GM19328 (cell line): ENCODE measurements around the gene TIRAP.
"Not testable (repeated sequence)": the region's sequence is repeated elsewhere in the genome, so short reads cannot be mapped to it uniquely, and the experiment has no call there.

Source experiments
- ATAC-seq: cut with Tn5 transposase; IDR thresholded peaks from one replicate; pipeline ENCODE4 v1.9.1; 2021; ENCODE audit warnings: mild to moderate bottlenecking, moderate library complexity; ENCODE audit not compliant: unreplicated experiment

The TIRAP gene

GRCh38 chr11:126282361-126282735 is 545 bp upstream of the TIRAP start:
- ATAC-seq, result no peak

DNA sequence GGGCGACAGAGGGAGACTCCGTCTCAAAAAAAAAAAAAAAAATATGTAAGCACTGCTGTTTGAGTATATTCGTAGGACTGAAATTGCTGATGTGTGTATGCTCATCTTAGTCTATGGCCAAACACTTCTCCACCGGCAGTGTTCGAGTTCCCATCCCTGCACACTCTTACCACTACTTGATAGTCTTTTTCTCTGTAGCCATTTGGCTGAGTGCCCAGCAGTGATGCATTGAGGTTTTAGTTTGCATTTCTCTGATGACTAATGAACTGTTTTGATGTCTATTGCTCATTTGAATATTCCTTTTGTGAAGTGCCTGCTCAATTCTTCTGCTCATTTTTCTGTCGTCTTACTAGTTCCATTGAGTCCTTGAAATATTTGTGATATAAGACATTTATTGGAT is 1.9 kb downstream of the TIRAP start:
- peak; percentile 44 for ATAC-seq

- no peak for ATAC-seq
These were observed 5.3 kb downstream of the TIRAP start for GRCh38 chr11:126288237-126288636.

- no peak for ATAC-seq
These were observed 8.0 kb downstream of the TIRAP start for GRCh38 chr11:126290887-126291286.

DNA sequence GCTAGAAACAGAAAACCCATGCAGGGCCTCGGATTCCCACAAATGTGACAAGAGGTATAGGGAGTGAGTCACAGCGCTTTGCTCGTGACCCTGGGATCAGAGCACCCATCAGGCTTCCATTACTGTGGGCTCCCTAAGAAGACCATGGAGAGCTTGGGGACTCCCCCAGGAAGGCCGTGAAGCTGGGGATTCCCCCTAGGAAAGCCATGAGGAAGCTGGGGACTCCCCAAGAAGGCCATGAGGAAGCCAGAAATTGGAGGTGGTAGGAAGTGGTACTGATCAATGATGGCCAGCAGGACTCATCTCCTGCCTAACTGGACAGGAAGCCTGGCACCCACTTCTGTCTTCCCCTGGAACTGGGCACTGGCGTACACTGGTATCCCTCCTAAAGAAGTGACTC is 10.8 kb downstream of the TIRAP start:
- ATAC-seq, result no peak

- ATAC-seq, result no peak
These were observed 14.1 kb downstream of the TIRAP start for GRCh38 chr11:126297004-126297403.

- ATAC-seq, result peak; percentile 89
These were observed 20.9 kb downstream of the TIRAP start, which contains the start of gene DCPS for GRCh38 chr11:126303623-126304456. Gene DCPS, plus strand, starts transcription at chr11:126304060. Its CDS starts 21 bp downstream, at chr11:126304081.

DNA sequence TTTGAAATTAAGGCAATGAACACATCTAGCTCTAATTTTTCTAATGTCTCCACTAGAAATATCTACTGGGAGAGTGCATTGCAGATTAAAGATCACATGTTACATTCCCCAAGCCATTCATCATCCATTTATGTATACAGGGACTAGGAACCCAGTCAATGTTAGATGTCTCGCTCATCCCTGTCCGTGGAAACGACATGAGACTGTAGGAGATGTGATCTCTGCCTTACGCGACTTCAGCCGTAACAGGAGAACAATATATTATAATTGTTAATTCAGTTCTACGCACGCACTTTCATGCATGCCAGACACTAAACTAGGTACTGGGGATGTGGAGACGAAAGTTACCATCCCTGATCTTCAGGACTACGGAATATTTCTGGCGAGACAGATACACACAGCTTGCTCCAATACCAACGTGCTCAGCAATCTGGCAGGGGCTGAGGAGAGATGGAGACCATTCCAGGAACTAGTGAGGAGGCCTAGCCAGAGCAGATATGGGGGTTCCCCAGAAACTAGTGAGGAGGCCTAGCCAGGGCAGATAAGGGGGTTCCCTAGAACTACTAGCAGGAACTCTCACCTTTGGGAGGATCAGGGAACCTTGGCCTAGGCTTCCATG is 21.7 kb downstream of the TIRAP start:
- ATAC-seq, result no peak

DNA sequence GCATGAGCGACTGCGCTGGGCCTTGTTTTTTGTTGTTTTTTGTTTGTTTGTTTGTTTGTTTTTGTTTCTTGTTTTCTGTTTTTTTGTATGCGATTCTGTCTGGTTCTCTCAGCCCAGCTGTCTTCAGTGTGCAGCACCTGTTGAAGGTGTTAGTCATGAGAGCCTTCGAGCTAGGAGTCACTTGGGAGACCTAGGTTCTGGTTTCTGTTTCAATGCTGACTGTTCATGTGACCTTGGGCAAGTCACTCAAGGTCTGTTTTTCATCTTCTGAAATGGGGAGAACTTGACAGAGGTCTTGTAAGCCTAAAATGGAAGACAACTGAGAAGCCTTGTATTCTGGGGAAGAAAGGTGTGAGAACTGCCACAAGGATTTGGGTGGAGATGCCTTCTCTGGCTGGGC is 22.8 kb downstream of the TIRAP start:
- no peak for ATAC-seq

DNA sequence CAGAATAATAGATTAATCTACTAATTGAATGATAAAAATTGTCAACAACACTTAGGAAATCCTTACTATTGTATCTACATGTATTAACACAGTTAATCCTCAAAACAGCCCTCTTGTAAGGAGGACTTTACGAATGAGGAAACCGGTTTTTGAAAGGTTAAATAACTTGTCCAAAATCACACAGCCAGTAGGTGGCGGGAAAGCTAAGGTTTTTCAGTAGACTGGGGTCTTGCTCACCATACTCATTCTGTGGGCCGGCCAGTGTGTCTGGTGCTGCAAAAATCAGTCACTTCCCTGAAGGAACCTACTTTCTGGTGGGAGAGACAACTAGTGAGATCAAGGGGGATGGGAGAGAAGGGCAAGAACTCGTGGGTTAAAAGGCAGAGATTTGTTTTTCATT is 24.8 kb downstream of the TIRAP start:
- no peak for ATAC-seq

DNA sequence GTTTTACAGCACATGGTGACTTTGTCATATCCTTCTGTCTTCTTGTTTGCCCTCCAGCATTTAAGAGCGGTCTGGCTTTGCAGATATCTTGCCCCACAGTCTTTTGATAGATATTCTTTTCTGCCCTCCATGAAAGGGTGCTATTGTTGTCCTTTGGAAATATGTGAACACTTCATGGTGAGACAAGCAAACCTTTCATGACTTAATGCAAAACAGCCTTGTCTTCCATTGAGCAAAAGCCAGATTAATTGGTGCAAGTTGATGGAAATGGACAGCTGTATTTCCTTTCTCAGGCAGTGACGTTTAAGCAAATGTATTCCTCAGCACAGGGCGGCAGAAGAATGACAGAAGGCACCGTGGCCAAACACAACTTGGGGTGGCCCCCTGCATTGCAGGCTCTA is 25.4 kb downstream of the TIRAP start:
- ATAC-seq, result no peak

- ATAC-seq, result not testable (repeated sequence)
These were observed 25.9 kb downstream of the TIRAP start for GRCh38 chr11:126308771-126309170.

- no peak for ATAC-seq
These were observed 27.5 kb downstream of the TIRAP start for GRCh38 chr11:126310200-126310991.

DNA sequence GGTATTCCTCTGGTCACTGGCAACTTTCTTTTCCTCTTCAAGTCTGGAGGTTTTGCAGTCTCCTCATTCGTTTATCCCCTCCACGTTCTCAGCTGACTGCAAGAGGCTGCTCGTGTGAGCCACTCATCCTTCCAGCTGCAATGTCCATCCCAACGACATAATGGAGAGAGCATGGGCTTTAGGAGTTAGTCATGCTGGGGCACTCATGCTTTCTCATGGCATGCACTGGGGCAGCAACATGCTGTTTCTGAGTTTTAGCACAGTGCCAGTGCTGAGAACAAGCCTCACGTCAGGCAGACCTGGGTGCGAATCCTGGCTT is 28.1 kb downstream of the TIRAP start:
- no peak for ATAC-seq

DNA sequence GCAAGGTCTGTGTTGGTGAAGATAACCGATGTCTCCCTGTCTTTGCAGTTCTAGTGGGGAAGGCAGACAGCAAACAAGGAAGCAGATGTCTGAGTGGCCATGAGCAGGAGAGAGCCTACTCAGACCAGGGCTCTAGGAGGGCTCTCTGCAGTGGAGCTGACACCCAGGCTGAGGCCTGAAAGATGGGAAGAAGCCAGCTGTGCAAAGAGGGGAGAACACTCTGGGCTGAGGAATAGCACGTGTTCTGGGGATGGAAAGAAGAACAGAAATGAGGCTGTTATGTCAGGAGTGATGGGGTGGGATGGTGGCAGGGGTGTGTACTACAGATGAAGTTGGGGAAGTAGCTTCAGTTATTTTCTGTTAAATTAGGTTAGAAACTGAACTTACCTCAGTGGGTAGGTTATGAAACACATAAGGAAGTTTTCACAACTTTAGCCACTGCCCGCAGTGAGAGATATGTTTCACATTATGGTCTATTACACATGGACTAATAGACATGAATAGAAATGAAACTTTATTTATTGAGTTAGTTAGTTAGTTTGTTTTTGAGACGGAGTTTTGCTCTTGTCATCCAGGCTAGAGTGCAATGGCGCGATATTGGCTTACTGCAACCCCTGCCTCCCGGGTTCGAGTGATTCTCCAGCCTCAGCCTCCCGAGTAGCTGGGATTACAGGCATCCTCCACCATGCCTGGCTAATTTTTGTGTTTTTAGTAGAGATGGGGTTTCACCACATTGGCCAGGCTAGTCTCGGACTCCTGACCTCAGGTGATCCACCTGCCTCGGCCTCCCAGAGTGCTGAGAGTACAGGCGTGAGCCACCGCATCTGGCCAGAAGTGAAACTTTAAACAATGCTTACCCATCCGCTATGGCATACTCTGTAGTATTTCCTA is 28.8 kb downstream of the TIRAP start:
- peak; percentile 54 for ATAC-seq

- ATAC-seq, result no peak
These were observed 30.1 kb downstream of the TIRAP start for GRCh38 chr11:126312961-126313360.

DNA sequence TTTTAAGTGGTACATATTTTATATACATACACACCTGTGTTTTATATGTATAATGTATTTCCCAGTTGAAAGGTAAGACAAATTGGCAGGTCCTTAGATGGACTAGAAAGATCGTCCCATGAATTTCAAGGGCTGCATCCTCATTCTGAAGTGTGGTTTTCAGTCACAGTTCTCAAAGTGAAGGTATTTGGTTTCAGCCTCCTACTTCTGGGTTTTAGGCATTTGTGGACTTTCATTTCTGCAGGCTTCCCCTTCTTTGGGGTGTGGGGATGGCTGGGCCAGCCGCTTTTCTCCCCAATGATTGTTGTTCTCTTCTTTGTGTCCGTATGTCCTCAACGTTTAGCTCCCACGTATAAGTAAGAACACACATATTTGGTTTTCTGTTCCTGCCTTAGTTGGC is 30.9 kb downstream of the TIRAP start:
- ATAC-seq, result no peak

DNA sequence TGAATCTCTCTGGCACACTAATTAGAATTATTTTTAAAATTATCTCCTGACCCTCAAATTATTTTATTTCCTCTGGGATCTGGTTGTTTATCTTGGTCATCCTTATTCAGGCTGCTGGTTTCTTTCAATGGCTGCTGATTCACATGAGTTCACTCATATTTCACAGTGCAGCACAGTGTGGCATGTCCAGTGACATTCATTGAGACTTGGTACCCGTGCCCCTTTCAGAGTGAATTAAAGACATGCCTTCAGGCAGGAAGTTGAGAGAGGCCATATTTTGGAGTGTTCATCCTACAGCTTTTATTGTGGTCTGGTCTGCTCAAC is 34.5 kb downstream of the TIRAP start:
- no peak for ATAC-seq

DNA sequence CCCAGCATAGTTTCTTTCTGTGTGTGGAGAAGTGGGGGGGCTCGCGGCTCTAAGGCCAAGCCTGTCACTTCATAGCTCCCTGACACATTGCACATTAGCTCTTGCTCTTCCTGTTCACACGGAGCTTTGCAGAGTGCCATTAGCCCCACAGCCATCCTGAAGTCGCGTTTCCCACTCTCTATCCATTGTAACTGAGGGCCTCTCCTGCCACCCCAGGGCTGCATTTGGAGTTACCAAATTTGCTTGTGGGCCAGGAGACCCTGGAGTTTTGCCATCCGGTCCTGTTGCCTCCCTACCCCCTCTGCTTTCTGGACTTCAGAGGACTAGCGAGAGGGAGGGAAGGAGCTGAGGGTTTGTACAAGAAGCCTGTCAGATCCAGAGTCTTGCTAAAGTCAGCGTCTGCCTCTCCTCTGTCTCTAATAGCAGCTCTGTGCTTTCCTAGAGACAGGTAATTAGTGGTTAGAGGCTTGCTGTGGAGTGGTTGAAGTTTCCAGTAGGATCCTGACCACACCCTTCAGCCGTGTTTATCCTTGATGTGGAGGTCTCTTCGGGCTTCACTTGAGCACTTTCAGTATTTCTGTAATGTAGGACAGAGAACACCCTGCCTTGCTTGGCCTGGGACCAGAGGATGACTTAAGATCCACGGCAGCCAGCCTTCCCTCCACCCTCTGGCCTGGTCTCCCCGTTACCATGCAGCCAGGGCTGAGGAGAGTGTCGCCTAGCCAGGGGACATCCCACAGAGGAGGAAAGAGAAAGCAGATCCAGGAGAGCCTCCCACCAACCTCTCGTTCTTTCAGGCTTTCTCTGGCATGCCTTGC is 35.1 kb downstream of the TIRAP start:
- peak; percentile 2 for ATAC-seq
